Stimulated activated naive CD4-positive, alpha-beta T cell (primary cell): ENCODE results near the gene NUP210L.

Experiments used
- DNase-seq, 6 experiments: peaks; one replicate each; lab custom pipeline; 2025; lab: John Stamatoyannopoulos, UW

Gene NUP210L

DNA sequence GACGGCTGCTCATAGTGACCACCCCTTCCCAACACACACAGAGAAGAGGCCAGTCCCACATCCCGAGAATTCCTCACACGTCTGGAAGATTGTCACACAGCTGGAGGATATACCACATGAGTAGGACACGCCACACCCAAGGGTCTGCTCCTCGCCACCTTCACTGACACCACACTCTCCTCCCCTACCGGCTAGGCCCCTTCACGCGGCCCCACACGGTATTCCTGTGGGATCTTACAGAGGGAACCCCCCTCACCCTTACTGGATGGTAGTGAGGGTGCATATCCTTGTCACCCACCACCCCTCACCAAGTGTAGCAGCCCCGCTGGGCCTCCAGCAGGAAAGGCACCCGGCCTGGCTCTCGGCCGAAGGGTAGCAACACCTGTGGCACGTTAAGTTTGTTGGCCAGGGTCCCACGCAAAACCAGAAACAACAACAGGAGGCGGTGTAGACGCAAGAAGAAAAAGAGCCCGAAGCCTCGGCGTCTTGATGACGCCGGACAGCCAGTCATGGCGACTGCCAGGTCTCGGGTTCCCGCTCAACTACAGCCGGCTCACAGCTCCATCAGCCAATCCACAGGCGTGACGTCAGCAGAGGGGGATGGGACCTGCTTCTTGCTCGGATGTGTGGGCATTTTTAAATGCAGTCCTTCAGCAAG, at the start of gene NUP210L:
NUP210L (minus strand) TSS at position 540 of the 658 bp plus-strand sequence.
- no peak for DNase-seq

DNA sequence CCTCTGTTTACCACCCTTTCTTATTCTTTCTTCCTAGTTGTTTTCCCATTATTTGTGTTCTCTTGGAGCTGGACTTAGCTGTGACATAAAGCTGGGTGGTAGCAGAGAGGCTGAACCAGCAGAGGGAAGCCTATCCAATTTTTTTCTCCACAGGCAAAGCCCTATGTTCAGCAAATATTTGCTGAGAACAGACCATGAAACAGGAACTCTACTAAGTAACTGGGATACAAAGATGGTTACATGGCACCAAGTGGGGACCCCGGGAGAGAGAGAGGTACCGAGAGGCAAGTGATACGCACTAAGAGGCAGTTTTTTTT, 44.6 kb upstream of the NUP210L start:
- no peak for DNase-seq

DNA sequence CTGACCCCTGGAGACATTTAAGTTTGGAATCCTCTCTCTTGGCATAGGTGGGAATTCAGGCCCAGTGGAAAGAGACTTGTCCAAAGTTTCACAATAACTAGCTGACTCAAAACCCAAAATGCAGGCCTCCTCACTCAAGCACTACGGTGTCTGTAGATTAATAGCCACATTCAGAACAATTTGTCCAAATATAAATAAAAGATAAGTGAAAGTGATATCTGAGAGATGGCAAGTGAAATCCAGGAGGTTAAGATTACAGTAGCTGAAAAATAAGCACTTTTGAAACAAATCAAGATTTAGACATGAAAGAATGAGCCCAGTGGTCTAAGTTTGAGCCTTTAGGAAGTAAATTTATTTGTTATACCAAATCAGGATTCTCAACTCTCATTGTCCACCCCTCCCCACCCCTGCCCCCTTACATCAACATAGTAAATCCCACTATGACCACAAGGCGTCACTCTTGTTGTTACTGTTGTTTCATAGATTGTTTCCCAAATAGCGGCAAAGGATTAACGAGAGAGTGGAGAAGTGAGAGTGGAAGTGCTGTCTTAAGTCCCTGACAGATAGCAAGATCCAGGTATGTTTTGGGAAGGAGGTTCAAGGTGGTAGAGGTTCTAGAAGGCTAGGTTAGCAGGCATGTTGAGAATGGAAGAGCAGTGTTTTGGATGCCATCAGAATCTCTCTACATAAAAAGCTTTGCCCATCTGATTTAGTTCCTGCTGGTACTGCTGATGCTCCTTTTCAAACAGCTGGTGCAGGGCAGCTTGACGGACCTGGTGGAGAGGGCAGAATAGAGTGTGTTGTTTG, 44.1 kb upstream of the NUP210L start:
- DNase-seq: peak; percentile 5 to 65 (median 33)

DNA sequence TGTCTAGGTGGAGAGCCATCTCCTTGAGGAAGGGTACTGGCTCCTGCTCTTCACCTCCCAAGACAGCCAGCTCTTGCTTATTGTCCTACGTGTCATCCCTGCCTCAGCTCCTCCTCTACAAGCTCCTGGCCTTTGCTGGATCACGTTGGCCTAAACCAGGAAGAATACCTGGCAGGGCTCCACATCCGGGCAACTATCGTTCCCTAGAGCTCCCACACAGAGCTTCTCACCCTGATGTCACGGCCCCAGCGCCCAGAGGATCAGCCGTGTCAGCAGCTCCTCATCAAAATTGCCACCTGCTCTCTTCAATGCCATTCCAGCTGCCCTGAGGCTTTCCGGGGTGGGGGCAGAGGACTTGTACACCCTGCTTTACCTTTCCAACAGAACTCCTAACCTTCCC, 38.9 kb upstream of the NUP210L start:
- no peak for DNase-seq

DNA sequence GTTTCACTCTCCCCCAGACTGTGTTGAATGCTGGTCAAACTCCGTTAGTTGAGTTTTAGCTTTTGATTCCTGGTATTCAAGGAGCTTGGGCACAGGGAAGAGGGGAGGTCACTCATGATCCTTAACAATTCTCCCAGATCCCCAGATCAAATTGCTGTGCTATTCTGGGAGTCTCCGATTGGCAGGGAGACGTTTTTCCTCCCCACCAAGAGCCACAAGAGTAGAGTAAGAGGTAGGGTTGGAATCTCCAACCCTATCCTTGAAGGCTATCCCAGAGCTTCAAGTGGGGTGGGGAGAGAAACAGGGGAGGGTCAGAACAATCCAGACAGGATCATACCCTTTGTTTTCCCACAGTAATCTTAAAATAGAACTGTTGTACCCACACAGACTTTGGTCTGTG, 37.6 kb upstream of the NUP210L start:
- no peak for DNase-seq

DNA sequence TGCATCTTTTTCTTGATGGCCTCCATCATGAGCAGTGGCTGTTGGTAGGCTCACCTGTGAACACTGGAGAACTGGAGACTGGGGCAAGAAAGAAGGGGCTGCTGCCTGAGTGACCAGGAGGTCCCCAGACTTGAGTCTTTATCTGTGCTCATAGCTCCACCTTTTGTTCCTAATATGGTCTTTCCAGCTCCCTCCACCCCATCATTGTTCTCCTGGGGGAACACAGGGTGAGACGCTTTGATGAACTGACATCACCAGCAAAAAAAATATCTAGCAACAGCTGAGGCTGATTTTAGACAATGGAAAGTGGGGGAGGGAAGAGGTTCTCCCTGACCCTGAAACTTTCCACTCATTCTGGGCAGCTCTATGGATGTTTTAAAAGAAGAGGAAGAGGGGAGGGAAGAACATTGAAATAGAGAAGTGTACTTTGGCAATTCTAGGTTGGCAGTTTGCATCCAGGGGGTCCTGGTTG, 37.2 kb upstream of the NUP210L start, which contains the start of gene TPM3:
TPM3 (minus strand) TSS at position 111 of the 472 bp plus-strand sequence; CDS start at position 29, 82 bp downstream.
- DNase-seq: no peak

DNA sequence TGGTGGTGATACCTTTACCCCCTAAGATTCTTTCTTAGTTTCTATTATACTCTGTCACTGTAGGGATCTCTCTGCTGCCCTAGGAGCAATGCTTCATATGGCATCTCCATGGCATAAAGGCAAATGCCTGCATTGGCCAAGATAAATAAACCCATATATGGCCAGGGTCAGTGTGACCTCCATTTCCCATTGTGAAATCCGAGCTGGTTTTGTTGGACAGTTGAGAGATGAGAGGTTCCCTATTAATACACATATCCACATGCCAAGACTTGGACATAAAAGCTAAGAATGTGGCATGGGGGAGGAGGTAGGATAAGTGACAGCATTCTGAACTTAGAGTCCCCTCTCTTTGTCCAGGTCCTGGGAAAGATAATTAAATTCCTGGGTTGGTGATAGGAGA, 35.7 kb upstream of the NUP210L start:
- DNase-seq: no peak

DNA sequence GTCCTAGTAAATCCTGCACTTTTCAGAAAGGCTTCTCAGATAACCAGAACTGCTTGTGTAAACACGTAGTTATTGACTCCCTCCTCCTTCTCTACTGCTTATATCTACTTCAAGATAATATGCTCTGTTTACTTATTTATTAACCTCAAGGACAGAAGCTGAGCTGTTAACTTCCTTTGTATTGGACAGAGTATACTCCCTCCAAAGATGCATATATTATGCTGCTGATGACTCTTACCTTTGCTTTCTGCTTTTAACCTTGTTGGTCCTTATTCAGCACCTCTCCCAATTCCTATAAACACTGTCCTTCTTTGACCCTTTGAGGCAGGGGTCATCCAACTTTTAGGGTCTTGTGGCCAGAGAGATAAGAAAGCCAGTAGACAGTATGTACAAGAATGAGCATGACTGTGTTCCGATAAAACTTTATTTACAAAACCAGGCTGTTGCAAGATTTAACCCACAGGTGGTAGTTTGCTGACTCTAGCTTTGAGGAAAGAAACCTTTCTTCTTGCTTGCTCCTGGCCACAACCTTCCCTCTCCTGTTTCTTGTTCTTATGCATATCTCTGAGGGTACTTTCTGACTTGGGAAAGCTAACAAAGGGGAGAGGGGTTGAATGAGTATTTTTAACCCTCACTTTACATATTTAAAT, 32.1 kb upstream of the NUP210L start:
- no peak for DNase-seq

DNA sequence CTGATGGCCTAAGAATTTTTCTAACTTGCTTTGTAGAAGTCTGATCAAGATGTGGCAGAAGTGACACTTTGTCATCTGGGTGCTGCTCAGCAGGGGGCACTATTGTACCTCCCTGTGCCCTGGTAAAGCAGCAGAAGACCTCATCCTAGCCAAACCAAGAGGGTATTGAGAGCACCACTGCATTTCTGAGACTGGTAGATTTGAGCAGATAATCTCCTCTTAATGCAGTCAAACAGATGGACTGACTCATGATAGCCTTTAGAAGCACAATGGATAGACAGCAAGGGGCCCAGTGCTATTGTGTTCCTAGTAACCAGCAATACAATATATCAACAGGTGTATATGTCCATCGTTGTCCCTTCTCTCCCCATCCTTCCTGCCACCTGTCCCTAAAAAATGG, 31.3 kb upstream of the NUP210L start:
- DNase-seq: peak; percentile 28 to 69 (median 44)

DNA sequence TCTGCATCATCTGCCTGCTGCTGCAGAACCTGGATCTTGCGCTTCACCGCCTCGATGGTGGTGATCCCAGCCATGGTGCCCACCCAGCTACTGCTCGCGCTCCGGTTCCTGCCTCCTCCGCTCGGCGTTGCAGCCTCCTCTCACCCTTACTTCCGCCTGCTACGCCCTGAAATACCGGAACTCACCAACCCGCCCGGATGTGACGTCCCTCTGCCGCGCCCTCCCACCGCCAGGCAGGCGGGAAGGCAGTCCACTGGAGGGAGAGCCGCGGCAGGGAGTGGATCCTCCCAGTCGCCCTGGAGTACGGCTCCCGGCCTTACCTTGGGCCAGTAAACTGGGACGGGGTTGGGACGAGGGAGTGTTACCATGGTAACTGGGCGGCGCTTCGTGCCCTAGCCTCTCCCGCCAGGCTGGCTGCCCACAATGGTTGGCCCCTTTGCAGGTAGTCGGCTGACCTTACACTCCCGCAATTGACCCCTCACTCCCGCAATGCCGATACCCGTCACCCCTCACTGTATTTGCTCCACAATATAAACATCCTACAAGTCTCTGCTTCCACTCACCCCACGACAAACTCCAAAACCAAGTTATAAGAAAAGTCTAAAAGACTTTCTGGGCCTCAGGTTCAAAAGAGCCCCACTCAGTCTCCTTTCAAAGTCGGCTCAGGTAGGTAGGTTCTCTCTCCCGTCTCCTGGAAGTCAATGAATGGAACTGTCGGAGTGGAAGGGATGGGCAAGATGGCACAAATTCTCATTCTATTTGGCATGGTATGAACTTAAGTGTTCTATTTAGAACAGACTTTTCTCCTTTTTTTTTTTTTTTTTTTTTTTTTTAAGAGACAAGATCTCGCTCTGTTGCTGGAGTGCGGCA, 28.4 kb upstream of the NUP210L start:
- DNase-seq: peak; percentile 86 to 93 (median 91)

DNA sequence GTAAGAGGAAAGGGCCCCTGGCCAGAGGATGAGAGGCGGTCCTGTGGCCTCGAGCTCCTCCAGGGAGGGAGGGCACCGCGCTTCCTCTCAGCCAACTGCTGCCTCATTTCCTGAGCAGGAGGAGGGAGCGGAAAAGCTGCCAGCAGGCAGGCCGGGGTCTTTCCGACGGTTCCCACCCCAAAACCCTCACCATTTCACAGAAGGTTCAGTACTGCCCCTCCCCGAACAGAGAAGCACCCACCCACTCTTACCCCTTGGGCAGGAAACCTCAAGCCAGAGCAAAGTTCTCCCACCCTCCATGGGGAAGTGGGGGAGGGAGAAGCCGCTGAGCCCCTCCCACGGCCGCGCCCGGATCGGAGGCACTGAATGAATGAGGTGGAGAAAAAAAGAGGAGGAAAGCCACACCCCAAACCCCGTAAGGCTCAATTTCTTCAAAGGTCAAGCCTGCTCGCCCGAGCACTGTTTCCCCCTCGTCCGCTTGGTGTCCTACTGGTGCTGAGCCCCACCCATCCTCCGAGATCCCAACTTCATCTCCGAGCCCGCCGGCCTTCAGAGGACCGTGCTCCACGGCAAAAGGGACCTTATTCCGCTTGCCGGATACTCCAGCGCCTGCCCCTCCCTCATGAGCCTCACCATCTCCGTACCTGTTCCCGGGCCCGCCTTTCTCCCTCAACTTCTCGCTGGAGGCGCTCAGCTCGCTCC, 27.6 kb upstream of the NUP210L start:
- DNase-seq: peak; percentile 36 to 61 (median 59)

DNA sequence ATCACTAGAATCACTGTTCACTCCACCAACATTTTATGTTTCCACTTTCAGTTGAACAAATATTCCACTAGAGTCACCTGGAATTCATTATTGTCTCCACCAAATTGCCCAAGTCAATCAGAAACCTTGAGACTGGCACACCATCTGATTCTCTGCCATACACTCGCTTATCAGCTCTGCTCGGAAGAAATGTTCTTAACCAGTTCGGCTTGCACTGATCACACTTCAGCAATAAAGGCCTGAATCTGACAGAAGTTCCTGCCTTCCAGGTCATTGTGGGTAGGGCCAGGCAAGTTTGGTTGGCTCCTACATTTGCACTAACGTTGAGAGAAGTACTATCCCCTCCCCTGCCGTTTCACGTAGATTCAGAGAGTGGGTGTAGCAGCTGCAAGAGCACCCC, 27.1 kb upstream of the NUP210L start:
- no peak for DNase-seq

DNA sequence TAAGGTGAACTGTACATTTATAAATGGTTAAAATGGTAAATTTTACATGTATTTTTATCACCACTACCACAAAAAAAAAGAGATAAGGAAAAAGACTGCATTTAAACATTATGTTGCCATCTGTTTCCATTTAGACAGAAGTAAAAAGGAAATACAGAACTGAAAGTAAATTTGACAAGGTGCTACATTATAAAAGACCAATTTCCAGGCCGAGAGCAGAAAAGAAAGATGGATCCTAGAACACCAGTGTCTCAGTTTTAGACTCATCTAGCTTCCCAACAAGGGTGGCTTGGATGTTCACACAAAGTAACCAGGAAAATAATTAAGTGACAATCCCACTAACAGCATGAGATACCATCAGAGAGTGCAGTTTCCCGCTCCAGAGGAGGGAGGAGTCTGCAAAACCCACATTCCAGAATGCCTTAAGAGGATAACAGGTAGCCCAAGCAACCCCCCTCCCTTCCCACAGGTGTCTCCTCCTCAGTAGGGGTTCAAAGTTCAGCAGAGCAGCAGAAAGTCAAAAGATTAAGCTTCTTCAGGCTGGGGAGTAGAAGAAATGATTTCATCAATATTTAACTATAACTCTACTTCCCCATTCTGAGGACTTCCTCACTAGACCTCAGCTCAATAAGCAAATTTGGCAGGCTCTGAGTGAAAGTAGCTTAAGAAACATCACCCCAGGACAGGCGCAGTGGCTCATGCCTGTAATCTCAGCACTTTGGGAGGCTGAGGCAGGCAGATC, 25.2 kb upstream of the NUP210L start:
- DNase-seq: no peak

DNA sequence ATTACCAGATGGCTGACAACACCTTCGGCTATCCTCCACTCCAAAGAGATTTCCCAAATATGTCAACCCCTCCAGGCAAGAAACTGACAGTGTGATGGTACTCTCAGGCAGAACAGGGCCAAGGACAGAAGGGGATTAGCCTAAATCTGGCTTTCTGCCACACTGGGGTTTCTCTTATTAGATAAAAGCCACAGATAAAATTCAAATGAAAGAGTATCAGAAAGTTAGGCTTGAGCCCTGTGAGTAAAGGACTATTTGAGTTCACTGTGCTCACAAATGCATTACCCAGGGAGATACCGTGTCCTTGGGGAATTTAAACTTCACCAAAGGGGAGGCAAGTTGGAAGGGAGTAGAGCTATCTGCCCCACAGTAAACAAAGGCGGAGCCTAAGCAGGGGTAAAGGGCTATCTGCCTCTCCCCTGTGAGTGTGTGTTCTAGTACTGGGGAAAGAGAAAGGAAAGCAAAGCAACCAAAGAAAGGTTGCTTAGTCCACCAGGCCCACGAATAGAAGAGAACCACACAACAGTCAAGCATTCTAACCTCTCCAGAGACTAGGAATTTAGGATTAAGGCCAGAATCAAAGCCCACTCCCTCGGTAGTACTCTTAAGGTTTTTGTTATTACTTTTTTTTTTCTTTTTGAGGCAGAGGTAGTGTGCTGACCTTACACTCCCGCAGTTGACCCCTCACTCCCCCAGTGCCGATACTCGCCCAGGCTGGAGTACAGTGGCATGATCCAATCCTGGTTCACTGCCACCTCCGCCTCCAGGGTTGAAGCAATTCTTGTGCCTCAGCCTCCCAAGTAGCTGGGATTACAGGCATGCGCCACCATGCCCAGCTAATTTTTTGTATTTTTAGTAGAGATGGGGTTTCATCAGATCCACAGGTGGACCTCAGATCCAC, 24.3 kb upstream of the NUP210L start:
- DNase-seq: peak in 1 of 6 experiments; percentile 9

DNA sequence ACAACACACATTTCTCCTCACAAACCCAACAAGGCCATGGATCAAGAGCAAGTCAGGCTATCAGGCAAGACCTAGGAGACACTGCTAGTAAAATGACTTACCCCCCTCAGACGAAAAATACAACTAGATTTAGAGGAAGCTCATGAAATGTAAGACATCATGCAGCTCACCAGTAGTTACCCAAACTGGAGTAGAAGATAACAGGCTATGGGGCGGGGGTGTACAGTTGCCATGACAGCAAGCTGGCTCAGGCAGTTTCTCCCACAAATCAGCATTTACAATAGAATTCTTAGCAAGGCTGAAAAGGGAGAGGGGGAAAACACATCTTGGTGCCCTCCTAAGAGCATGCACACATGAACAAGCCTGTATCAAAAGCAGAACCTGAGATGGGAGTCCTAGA, 23.1 kb upstream of the NUP210L start:
- no peak for DNase-seq

DNA sequence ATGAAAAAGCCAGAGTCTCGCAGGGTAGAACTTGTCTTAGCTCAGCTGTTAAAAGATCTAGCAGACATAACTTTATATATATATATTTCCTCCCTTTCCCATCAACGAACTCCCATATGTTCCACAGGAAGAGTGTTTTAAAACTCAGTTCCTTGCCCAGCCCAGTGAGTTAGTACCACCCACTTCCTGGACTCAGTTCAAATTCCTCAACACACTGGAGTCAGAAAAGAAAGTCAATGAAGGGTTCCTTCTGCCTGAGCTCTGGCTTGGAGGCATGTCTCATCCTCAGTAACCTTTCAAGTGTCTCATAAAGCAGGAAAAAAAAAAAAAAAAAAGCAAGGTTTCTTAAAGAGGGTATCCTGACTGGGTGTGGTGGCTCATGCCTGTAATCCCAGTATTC, 21.5 kb upstream of the NUP210L start:
- no peak for DNase-seq

DNA sequence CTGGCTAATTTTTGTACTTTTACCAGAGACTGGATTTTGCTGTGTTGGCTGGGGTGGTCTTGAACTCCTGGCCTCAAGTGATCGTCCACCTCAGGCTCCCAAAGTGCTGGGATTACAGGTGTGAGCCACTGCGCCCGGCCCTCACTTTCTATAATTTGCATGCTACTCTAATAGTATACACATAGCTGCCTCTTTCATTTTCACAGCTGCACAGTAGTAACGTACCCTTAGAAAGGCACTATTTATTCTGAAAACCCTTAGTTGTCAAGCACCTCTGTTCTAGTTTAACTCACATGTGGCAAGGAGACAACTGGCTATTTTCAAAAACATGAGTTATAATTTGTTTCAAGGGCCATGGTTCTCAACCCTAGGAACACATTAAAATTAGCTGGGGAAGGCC, 19.8 kb upstream of the NUP210L start:
- DNase-seq: no peak

DNA sequence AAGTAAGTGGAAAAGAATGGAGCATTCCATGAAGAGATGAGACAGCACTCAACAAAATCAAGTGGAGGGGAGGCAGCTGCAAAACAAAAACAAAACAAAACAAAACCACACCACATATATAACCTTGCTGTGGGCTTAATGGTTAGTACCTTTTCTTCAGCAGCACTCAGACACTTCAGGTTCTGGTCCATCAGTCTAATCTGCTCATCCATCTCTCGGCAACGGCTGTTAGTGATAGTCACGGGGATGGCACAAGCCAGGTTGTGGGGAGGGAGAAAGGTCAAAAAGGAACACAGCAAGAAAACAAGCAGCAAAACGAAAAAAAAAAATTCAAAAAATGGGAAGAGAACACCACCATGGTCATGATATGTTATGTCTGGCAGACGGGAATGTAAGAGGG, 17.0 kb upstream of the NUP210L start:
- no peak for DNase-seq

DNA sequence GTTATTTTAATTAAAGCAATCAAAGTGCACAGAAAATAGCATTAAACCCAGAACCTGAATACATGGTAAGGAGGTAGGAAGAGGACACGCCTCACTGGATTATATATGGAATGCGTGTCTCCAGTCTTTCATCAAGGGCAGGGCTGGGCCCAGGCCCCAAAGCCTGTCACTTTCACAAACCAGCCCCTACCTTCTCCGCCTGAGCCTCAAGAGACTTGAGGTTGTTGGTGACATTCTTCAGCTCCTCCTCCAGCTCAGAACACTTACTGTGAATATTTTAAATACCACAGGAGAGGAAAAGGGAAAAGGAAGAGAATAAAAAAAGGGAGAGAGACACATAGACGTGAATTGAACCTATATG, 16.3 kb upstream of the NUP210L start:
- no peak for DNase-seq
